ENCODE measurements around the gene NAALADL2. TPM values are rescaled to one million over a fixed set of nuclear protein-coding genes. Genes with fewer than 3 reads are reported as not detected.
"Not testable (repeated sequence)": the region's sequence is repeated elsewhere in the genome, so short reads cannot be mapped to it uniquely, and the experiment has no call there.

Gene NAALADL2
- total RNA-seq, 1 experiment from 2014 or later, result 12.8 TPM

DNA sequence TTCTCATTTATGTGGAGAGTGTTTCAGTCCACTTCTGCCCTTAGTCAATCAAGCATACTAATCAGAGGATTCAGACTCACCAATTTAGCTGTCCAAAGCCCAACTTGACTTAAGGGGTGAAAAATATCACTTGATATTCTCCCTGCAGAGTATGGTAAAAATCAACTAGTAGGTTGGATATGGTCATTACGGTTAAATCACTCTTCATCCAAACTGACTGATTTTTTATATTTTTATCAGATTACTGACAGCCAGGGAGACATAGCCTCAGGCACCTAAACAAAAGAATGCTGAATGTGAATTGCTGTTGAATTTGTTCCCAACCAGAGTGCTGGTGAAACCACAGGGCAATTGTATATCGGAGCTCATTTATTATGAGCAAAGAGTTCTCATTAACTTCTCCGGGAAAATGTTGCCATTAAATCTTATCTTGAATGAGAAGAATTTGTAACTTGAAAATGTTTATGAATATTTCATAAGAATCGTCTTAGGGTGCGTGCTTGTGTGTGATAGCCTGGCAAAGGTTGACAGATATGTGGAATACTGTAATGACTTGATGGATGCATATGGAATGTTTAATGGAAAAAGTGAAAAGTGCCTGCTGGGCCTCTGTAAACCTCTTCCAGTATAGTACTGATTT is 411.2 kb downstream of the NAALADL2 start:
- Histone ChIP-seq H2AFZ (no peak overlapping the region), H3K79me2 (ENCODE audit: low read depth) (no peaks in the 10 kb centered on the region), H3K9me3 (ENCODE audit: insufficient read depth, low read depth) (no peaks in the 10 kb centered on the region), H3K4me1 (replicated peaks; ENCODE audit: insufficient read depth) (no peaks in the 10 kb centered on the region; the same call in 1 of the 2 replicates), H3K9me2 (ENCODE audit: insufficient read depth) (no peaks in the 10 kb centered on the region; the same call in 1 of the 2 replicates), H4K20me1 (ENCODE audit: insufficient read depth) (no peaks in the 10 kb centered on the region), H3K27ac (no peak overlapping the region), H3K27me3 (ENCODE audit: insufficient read depth, low read depth) (no peaks in the 10 kb centered on the region), H3F3A (ENCODE audit: insufficient read depth, low read depth) (no peaks in the 10 kb centered on the region), H3K4me2 (no peak overlapping the region), H3K4me3 (no peak overlapping the region), H3K36me3 (ENCODE audit: low read depth) (no peaks in the 10 kb centered on the region)
- TF ChIP-seq, protein P1, sequence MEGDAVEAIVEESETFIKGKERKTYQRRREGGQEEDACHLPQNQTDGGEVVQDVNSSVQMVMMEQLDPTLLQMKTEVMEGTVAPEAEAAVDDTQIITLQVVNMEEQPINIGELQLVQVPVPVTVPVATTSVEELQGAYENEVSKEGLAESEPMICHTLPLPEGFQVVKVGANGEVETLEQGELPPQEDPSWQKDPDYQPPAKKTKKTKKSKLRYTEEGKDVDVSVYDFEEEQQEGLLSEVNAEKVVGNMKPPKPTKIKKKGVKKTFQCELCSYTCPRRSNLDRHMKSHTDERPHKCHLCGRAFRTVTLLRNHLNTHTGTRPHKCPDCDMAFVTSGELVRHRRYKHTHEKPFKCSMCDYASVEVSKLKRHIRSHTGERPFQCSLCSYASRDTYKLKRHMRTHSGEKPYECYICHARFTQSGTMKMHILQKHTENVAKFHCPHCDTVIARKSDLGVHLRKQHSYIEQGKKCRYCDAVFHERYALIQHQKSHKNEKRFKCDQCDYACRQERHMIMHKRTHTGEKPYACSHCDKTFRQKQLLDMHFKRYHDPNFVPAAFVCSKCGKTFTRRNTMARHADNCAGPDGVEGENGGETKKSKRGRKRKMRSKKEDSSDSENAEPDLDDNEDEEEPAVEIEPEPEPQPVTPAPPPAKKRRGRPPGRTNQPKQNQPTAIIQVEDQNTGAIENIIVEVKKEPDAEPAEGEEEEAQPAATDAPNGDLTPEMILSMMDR (conservative IDR thresholded peaks at IDR 0.05), result no peak
- no peak for TF ChIP-seq EZH2 (IDR thresholded peaks at IDR 0.05; ENCODE audit: low read depth)
- no TSS peak for BruUV-seq (replicated peaks)
- ChIA-PET POLR2A (ENCODE audit: unreplicated experiment) (no interaction called here), CTCF (no interaction called here)
- no peak for DNase-seq
- intact Hi-C loops (cut with micrococcal nuclease; ENCODE audit: unreplicated experiment), result no loop called here

DNA sequence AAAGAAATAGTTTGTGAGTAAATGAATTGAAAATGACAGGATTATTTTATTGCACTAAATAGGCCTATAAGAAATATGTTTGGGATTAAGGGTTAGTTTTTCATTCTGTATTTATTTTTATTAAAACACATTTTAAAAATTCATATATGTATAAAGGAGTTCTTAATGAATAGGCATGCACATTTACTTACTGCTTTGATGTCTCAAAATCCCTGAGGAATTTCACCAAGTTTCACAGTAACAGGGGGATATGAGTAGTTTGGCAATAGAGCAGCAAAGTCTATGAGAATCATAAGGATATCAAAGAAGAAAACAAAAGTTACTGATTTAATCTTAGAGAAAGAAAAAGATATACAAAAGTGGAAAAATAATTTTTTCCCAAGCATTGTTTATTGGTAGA is 411.7 kb downstream of the NAALADL2 start:
- Histone ChIP-seq H3K27me3 (ENCODE audit: insufficient read depth, low read depth) (no peaks in the 10 kb centered on the region), H3K27ac (no peak overlapping the region), H2AFZ (no peak overlapping the region), H3K4me3 (no peak overlapping the region), H3K4me1 (replicated peaks; ENCODE audit: insufficient read depth) (no peaks in the 10 kb centered on the region; the same call in 1 of the 2 replicates), H4K20me1 (ENCODE audit: insufficient read depth) (no peaks in the 10 kb centered on the region), H3K4me2 (no peak overlapping the region), H3K79me2 (ENCODE audit: low read depth) (no peaks in the 10 kb centered on the region), H3F3A (ENCODE audit: insufficient read depth, low read depth) (no peaks in the 10 kb centered on the region), H3K36me3 (ENCODE audit: low read depth) (no peaks in the 10 kb centered on the region), H3K9me2 (ENCODE audit: insufficient read depth) (no peaks in the 10 kb centered on the region; the same call in 1 of the 2 replicates), H3K9me3 (ENCODE audit: insufficient read depth, low read depth) (no peaks in the 10 kb centered on the region)
- intact Hi-C loops (cut with micrococcal nuclease; ENCODE audit: unreplicated experiment), result no loop called here
- no TSS peak for BruUV-seq (replicated peaks)
- CTCF ChIA-PET, result no interaction called here
- DNase-seq, result no peak
- POLR2A ChIA-PET (ENCODE audit: unreplicated experiment), result no interaction called here
- TF ChIP-seq EZH2 (IDR thresholded peaks at IDR 0.05; ENCODE audit: low read depth), result no peak
- TF ChIP-seq, protein P1 (conservative IDR thresholded peaks at IDR 0.05), result no peak

DNA sequence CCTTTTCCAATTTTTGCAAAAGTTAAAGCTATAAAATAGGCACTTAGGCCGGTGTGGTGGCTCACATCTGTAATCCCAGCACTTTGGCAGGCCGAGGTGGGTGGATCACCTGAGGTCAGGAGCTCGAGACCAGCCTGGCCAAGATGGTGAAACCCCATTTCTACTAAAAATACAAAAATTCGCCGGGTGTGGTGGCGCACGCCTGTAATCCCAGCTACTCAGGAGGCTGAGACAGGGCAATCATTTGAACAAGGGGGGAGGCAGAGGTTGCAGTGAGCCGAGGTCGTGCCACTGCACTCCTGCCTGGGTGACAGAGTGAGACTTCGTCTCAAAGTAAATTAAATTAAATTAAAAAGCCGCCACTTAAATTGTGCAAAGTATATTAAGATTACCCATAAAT is 412.3 kb downstream of the NAALADL2 start:
- intact Hi-C loops (cut with micrococcal nuclease; ENCODE audit: unreplicated experiment); H2AFZ ChIP-seq; H3K4me2 ChIP-seq; H3F3A ChIP-seq (ENCODE audit: insufficient read depth, low read depth); H3K9me2 ChIP-seq (ENCODE audit: insufficient read depth); CTCF ChIA-PET; H3K4me3 ChIP-seq; H3K27me3 ChIP-seq (ENCODE audit: insufficient read depth, low read depth); DNase-seq; BruUV-seq (replicated peaks); H3K4me1 ChIP-seq (replicated peaks; ENCODE audit: insufficient read depth); H3K36me3 ChIP-seq (ENCODE audit: low read depth); H3K79me2 ChIP-seq (ENCODE audit: low read depth); POLR2A ChIA-PET (ENCODE audit: unreplicated experiment); H4K20me1 ChIP-seq (ENCODE audit: insufficient read depth); H3K9me3 ChIP-seq (ENCODE audit: insufficient read depth, low read depth); H3K27ac ChIP-seq: not testable (repeated sequence)

DNA sequence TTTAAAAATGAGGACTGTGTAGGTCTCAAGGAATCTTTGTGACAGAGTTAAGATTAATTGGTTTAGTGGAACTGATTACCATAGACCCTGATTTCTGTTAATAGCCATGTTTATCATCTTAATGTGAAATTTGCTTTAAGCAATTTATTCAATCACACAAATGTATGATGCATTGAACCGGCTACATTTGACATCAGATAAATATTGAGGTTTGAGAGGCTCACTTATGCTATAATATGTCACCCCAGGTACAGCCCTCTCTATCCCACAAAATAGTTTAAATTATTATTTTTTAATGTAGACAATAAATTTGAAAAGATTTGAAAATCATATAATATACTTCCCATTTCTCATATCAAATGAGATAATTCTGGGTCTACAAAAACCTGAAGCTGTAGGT is 413.3 kb downstream of the NAALADL2 start:
- ChIA-PET CTCF (no interaction called here), POLR2A (ENCODE audit: unreplicated experiment) (no interaction called here)
- Histone ChIP-seq H3K9me2 (ENCODE audit: insufficient read depth) (no peaks in the 10 kb centered on the region; the same call in 1 of the 2 replicates), H3K27me3 (ENCODE audit: insufficient read depth, low read depth) (no peaks in the 10 kb centered on the region), H3K27ac (no peak overlapping the region), H3K9me3 (ENCODE audit: insufficient read depth, low read depth) (no peaks in the 10 kb centered on the region), H3K4me2 (no peak overlapping the region), H3K4me3 (no peak overlapping the region), H3K79me2 (ENCODE audit: low read depth) (no peaks in the 10 kb centered on the region), H3K4me1 (replicated peaks; ENCODE audit: insufficient read depth) (no peaks in the 10 kb centered on the region), H4K20me1 (ENCODE audit: insufficient read depth) (no peaks in the 10 kb centered on the region), H3F3A (ENCODE audit: insufficient read depth, low read depth) (no peaks in the 10 kb centered on the region), H3K36me3 (ENCODE audit: low read depth) (no peaks in the 10 kb centered on the region), H2AFZ (no peak overlapping the region)
- BruUV-seq (replicated peaks), result no TSS peak
- DNase-seq, result no peak
- no peak for TF ChIP-seq EZH2 (IDR thresholded peaks at IDR 0.05; ENCODE audit: low read depth)
- TF ChIP-seq, protein P1 (conservative IDR thresholded peaks at IDR 0.05), result no peak
- intact Hi-C loops (cut with micrococcal nuclease; ENCODE audit: unreplicated experiment), result no loop called here
